GM12878 (cell line): ENCODE data around the gene ERFL. TPM values are rescaled to one million over a fixed set of nuclear protein-coding genes. Genes with fewer than 3 reads are reported as not detected.

Source experiments
- ATAC-seq: fragments of 200-7000 bp; cut with Tn5 transposase; 3 replicates; pipeline ENCODE4 v1.9.1; 2020; ENCODE audit warnings: mild to moderate bottlenecking, moderate library complexity
- BruUV-seq: library from RNA; stranded (reverse); fragments of 400-500 nt; replicated peaks from 2 replicates; lab custom pipeline; 2021; lab: Mats Ljungman, UMichigan
- CTCF ChIA-PET: fragments of 300-600 bp; sonication (Branson Sonifier 250); formaldehyde crosslinking; extraction: SDS; loops from one replicate; lab custom pipeline; 2021; ENCODE audit warnings: inconsistent platforms; lab: Yijun Ruan, JAX
- POLR2A ChIA-PET: fragments of 350-600 bp; formaldehyde crosslinking; extraction: SDS; loops from one replicate; lab custom pipeline; 2021; ENCODE audit warnings: inconsistent platforms; lab: Charles Lee
- RAD21 ChIA-PET: fragments of 300-600 bp; sonication (Branson Sonifier 250); formaldehyde crosslinking; loops from one replicate; lab custom pipeline; 2023; ENCODE audit warnings: antibody characterized with exemption; ENCODE audit not compliant: unreplicated experiment; lab: Charles Lee
- SMC1A ChIA-PET: fragments of 300-600 bp; sonication (Branson Sonifier 250); formaldehyde crosslinking; loops from one replicate; lab custom pipeline; 2023; ENCODE audit not compliant: unreplicated experiment, uncharacterized antibody; lab: Charles Lee
- DNase-seq: peaks from one replicate; pipeline ENCODE4 v3.0.0-alpha.2; 2011; ENCODE audit warnings: low read depth, low spot score
- FAIRE-seq: peaks from 3 replicates; lab custom pipeline; 2011; peaks lifted over from hg19 to GRCh38; lab: Jason Lieb, UNC
- H2AFZ ChIP-seq: 2 replicates; pipeline ENCODE4 v1.6.0; 2011; ENCODE audit warnings: low read depth, low read length, control low read depth; ENCODE audit not compliant: control insufficient read depth
- H3K27ac ChIP-seq: 2 replicates; pipeline ENCODE4 v1.5.1; 2011; ENCODE audit warnings: control low read depth; ENCODE audit not compliant: control insufficient read depth, insufficient read depth
- H3K27me3 ChIP-seq, 2 experiments: replicated peaks in 1 of 2; 2 replicates each; pipeline versions ENCODE4 v1.6.0 to v1.6.1; 2011; ENCODE audit warnings: low read length in 1 of 2; ENCODE audit not compliant: control insufficient read depth in 2 of 2, insufficient read depth in 2 of 2
- H3K36me3 ChIP-seq, 2 experiments: 2 replicates each; pipeline ENCODE4 v1.5.1; 2011; ENCODE audit warnings: low read length in 1 of 2; ENCODE audit not compliant: control insufficient read depth in 2 of 2, insufficient read depth in 2 of 2
- H3K4me1 ChIP-seq: 2 replicates; pipeline ENCODE4 v1.6.1; 2011; ENCODE audit warnings: mild to moderate bottlenecking, low read length, moderate library complexity, mixed read lengths; ENCODE audit not compliant: control insufficient read depth, insufficient read depth
- H3K4me2 ChIP-seq: 2 replicates; pipeline ENCODE4 v1.6.0; 2011; ENCODE audit warnings: control low read depth; ENCODE audit not compliant: control insufficient read depth, insufficient read depth
- H3K4me3 ChIP-seq: fragments of 200-600 bp; sonication (generic); 2 replicates; pipeline ENCODE4 v1.5.1; 2016
- H3K79me2 ChIP-seq: 2 replicates; pipeline ENCODE4 v1.6.0; 2011; ENCODE audit warnings: low read length; ENCODE audit not compliant: control insufficient read depth, insufficient read depth
- H3K9ac ChIP-seq: 2 replicates; pipeline ENCODE4 v1.8.0; 2011; ENCODE audit warnings: low read length, control low read depth, mixed read lengths; ENCODE audit not compliant: control insufficient read depth, insufficient read depth
- H3K9me3 ChIP-seq: replicated peaks from 3 replicates; pipeline ENCODE4 v1.5.1; 2011; ENCODE audit warnings: mild to moderate bottlenecking, low read length; ENCODE audit not compliant: control insufficient read depth, insufficient read depth
- H4K20me1 ChIP-seq: 2 replicates; pipeline ENCODE4 v1.6.0; 2011; ENCODE audit not compliant: control insufficient read depth, insufficient read depth
- CBX3 ChIP-seq: fragments of 200-600 bp; sonication (generic); IDR thresholded peaks from 2 replicates; pipeline ENCODE4 v1.6.1; 2016; ENCODE audit warnings: low read depth, borderline replicate concordance
- MLLT1 ChIP-seq: fragments of 450-650 bp; IDR thresholded peaks from 2 replicates; pipeline ENCODE4 v1.6.1; 2016; ENCODE audit warnings: mild to moderate bottlenecking
- NR2C1 ChIP-seq: fragments of 450-650 bp; IDR thresholded peaks from 2 replicates; pipeline ENCODE4 v1.6.1; 2017; ENCODE audit warnings: antibody characterized with exemption, mild to moderate bottlenecking, moderate library complexity
- SRF ChIP-seq, 2 experiments: IDR thresholded peaks; 2 replicates each; pipeline ENCODE4 v1.6.1; 2011; ENCODE audit warnings: low read depth in 2 of 2, low read length in 2 of 2, mild to moderate bottlenecking in 1 of 2, moderate library complexity in 1 of 2
- TAF1 ChIP-seq: IDR thresholded peaks from 2 replicates; pipeline ENCODE4 v1.6.1; 2011; ENCODE audit warnings: mild to moderate bottlenecking, low read depth, low read length, borderline replicate concordance
- WGBS: methylation state at CpG from one replicate; pipeline ENCODE4 v1.1.6; 2016; ENCODE audit warnings: low lambda C conversion rate; ENCODE audit not compliant: insufficient replicate concordance, insufficient coverage; ENCODE audit errors: missing lambda C conversion rate; 5-methylcytosine and 5-hydroxymethylcytosine counted together
- in situ Hi-C: fragments of 300-500 bp; cut with MboI; formaldehyde crosslinking; loops from 9 replicates; pipeline ENCODE4 v1.14.3; 2018; ENCODE audit warnings: mixed read lengths
- intact Hi-C: fragments of 100-400 bp; cut with micrococcal nuclease; formaldehyde crosslinking; loops from one replicate; pipeline ENCODE4 v1.14.2; 2022; ENCODE audit not compliant: unreplicated experiment
- polyA plus RNA-seq, 11 experiments: library from polyadenylated mRNA; depleted of rRNA in 4 of 11; unstranded in 6 of 11; stranded (reverse) in 5 of 11; fragments of >200 nt; fragmentation: Nextera tagmentation in 4 of 11; fragmentation: Illumina TruSeq in 1 of 11; extraction: Ambion mirVana in 4 of 11; extraction: Trizol in 1 of 11; gene quantifications; 1 replicate in 1 of 11; 2 replicates in 10 of 11; pipeline versions ENCODE4 v1.2.1 to v1.2.3, GENCODE V29; 2011 to 2016; ENCODE audit warnings: inconsistent platforms in 2 of 11, missing spikeins in 2 of 11, low read depth in 1 of 11
- total RNA-seq, 4 experiments: library from RNA; depleted of rRNA in 3 of 4; stranded (reverse); fragments of >200 nt in 3 of 4; fragmentation: Illumina TruSeq in 1 of 4; extraction: Trizol in 1 of 4; gene quantifications; 2 replicates each; pipeline versions ENCODE4 v1.2.1 to v1.2.3, GENCODE V29; 2013 to 2021

Gene ERFL
- total and polyA plus RNA-seq, 10 of the 15 experiments (the other 5 are each of a cell fraction or from before 2014, with no cell fraction given), result 0.04 to 0.10 (median 0.05) TPM; not detected in 7

- no TSS peak for BruUV-seq
- H3K27me3 ChIP-seq, result peaks cover 0 to 3% of the 10 kb centered on the region in 2 experiments; a peak in 3 of 4 replicates
- no peaks in the 10 kb centered on the region for H4K20me1 ChIP-seq
- no peak for DNase-seq
- ChIA-PET POLR2A (no interaction called here), RAD21 (interaction anchor here (2.1 kb wide), 1 partner anchor 63 kb away, joined by 6 read pairs; no protein-coding TSS in a partner anchor), SMC1A (no interaction called here), CTCF (interaction anchor here (0.6 to 2.3 kb wide), 4 partner anchors 17 to 63 kb away, joined by 3 to 17 read pairs (median 3); no protein-coding TSS in a partner anchor)
- H3K9ac ChIP-seq, result no peak overlapping the region
- no peaks in the 10 kb centered on the region for H3K9me3 ChIP-seq
- H3K36me3 ChIP-seq, result no peaks in the 10 kb centered on the region
- H3K4me1 ChIP-seq, result peaks cover 23% of the 10 kb centered on the region
- no peak overlapping the region for H2AFZ ChIP-seq
- WGBS, result 24% methylated on average over 18 of the region's 26 CpGs
- H3K4me3 ChIP-seq, result no peak overlapping the region
- in situ Hi-C loops, result loop anchor here (25.0 kb wide), 1 partner anchor 1826 kb away; the partner anchor contains the start of gene SMG9
- H3K27ac ChIP-seq, result no peak overlapping the region
- no peak for FAIRE-seq
- no peaks in the 10 kb centered on the region for H3K79me2 ChIP-seq
- intact Hi-C loops, result loop anchor here (1.0 to 2.0 kb wide), 3 partner anchors 15 to 63 kb away; no protein-coding TSS in a partner anchor
- H3K4me2 ChIP-seq, result no peak overlapping the region
- ATAC-seq, result no peak
- TF ChIP-seq CBX3, result no peak
- TF ChIP-seq TAF1, result no peak
- no peak for TF ChIP-seq SRF (IDR thresholded peaks at IDR 0.05; ENCODE audit: low read depth in 2 of 2, low read length in 2 of 2)
- no peak for TF ChIP-seq NR2C1
- no peak for TF ChIP-seq MLLT1
Measured at GRCh38 chr19:41935760-41936415, 7.6 kb upstream of the ERFL start.
